KMS-11 (cell line): ENCODE data around the gene APBB1IP.

Experiments
- H2AFZ ChIP-seq: fragments of 200-600 bp; sonication (generic); 2 replicates; pipeline ENCODE4 v1.6.1; 2016; ENCODE audit warnings: antibody characterized with exemption, mixed run types, low read depth
- H3K27ac ChIP-seq: fragments of 200-600 bp; sonication (generic); 2 replicates; pipeline ENCODE4 v1.6.1; 2016; ENCODE audit warnings: mild to moderate bottlenecking, mixed run types
- H3K27me3 ChIP-seq: fragments of 200-600 bp; sonication (generic); 2 replicates; pipeline ENCODE4 v1.6.1; 2017; ENCODE audit warnings: mild to moderate bottlenecking, low read depth, mixed run types, moderate library complexity; ENCODE audit not compliant: insufficient read depth
- H3K36me3 ChIP-seq: fragments of 200-600 bp; sonication (generic); 2 replicates; pipeline ENCODE4 v1.6.1; 2017; ENCODE audit warnings: mild to moderate bottlenecking, mixed run types; ENCODE audit not compliant: insufficient read depth
- H3K4me1 ChIP-seq: fragments of 200-600 bp; sonication (generic); 2 replicates; pipeline ENCODE4 v1.6.1; 2016; ENCODE audit warnings: mild to moderate bottlenecking, low read depth, mixed run types; ENCODE audit not compliant: poor library complexity, severe bottlenecking
- H3K4me2 ChIP-seq: fragments of 200-600 bp; sonication (generic); 2 replicates; pipeline ENCODE4 v1.7.0; 2016; ENCODE audit warnings: mild to moderate bottlenecking, mixed run types
- H3K4me3 ChIP-seq: fragments of 200-600 bp; sonication (generic); IDR thresholded peaks from 2 replicates; pipeline ENCODE4 v1.6.1; 2017; ENCODE audit warnings: low read depth, low read length, mixed read lengths; ENCODE audit not compliant: insufficient read depth
- H3K79me2 ChIP-seq: fragments of 200-600 bp; sonication (generic); 2 replicates; pipeline ENCODE4 v1.6.1; 2016; ENCODE audit warnings: low read depth, mixed run types; ENCODE audit not compliant: insufficient read depth
- H3K9ac ChIP-seq: fragments of 200-600 bp; sonication (generic); 2 replicates; pipeline ENCODE4 v1.6.1; 2016; ENCODE audit warnings: mild to moderate bottlenecking, mixed run types
- H4K20me1 ChIP-seq: fragments of 200-600 bp; sonication (generic); 2 replicates; pipeline ENCODE4 v1.6.1; 2016; ENCODE audit warnings: mild to moderate bottlenecking, mixed run types; ENCODE audit not compliant: insufficient read depth
- CTCF ChIP-seq: fragments of 200-600 bp; sonication (generic); conservative IDR thresholded peaks from 2 replicates; pipeline ENCODE4 v1.6.1; 2017; ENCODE audit warnings: low read depth, mild to moderate bottlenecking, antibody characterized with exemption, low read length, moderate library complexity, mixed read lengths

The APBB1IP gene

GRCh38 chr10:26507441-26507840, 69.3 kb downstream of the APBB1IP start:
- Histone ChIP-seq H3K4me3 (no peak overlapping the region), H3K27me3 (no peaks in the 10 kb centered on the region), H4K20me1 (no peaks in the 10 kb centered on the region), H3K36me3 (no peaks in the 10 kb centered on the region), H3K9ac (no peak overlapping the region), H3K79me2 (no peaks in the 10 kb centered on the region), H3K27ac (no peak overlapping the region), H3K4me1 (no peaks in the 10 kb centered on the region), H2AFZ (no peak overlapping the region), H3K4me2 (no peak overlapping the region)
- TF ChIP-seq CTCF: no peak

GRCh38 chr10:26508016-26508415, 69.9 kb downstream of the APBB1IP start:
- H4K20me1 ChIP-seq: no peaks in the 10 kb centered on the region
- H3K4me2 ChIP-seq: no peak overlapping the region
- H3K79me2 ChIP-seq: no peaks in the 10 kb centered on the region
- H2AFZ ChIP-seq: no peak overlapping the region
- no peak overlapping the region for H3K27ac ChIP-seq
- no peaks in the 10 kb centered on the region for H3K36me3 ChIP-seq
- no peaks in the 10 kb centered on the region for H3K4me1 ChIP-seq
- no peak overlapping the region for H3K9ac ChIP-seq
- no peaks in the 10 kb centered on the region for H3K27me3 ChIP-seq
- no peak overlapping the region for H3K4me3 ChIP-seq
- TF ChIP-seq CTCF: no peak

DNA sequence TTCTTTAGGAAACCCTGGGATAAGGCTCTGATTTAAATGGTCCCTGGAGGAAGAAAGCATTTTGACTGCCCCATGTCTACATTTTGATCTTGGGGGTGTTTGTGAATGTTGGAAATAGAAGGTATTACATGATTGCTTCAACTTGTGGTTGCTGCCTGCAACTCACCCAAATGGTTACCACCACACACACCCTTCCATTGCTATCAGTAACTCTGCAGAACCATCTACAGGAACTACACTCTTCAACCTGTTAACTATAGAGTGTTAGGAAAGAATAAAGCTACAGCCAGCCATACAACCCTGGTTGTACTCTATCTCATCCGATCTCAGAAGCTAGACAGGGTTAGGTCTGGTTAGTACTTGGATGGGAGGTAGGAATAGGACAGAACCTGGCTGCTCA, 71.2 kb downstream of the APBB1IP start:
- Histone ChIP-seq H3K36me3 (no peaks in the 10 kb centered on the region), H3K4me3 (no peak overlapping the region), H3K4me1 (no peaks in the 10 kb centered on the region), H3K9ac (no peak overlapping the region), H3K4me2 (no peak overlapping the region), H3K79me2 (no peaks in the 10 kb centered on the region), H4K20me1 (no peaks in the 10 kb centered on the region), H2AFZ (no peak overlapping the region), H3K27me3 (no peaks in the 10 kb centered on the region), H3K27ac (no peak overlapping the region)
- no peak for TF ChIP-seq CTCF

DNA sequence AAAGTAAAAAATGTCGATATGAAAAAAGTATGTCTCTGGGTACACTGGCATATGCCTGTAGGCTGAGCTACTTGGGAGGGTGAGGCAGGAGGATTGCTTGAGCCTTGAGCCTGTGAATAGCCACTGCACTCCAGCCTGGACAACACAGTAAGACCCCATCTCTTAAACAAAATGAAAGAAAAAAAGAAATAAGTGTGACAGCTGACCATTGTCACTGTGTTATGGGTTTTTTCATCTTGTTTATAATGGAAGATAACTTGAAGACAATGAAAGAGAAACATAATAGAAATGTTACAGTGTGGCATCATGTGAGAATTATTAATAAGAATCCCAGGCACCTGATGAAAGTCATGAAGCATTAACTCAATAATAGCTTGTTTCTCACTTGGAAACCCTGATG, 75.0 kb downstream of the APBB1IP start:
- H4K20me1 ChIP-seq: no peaks in the 10 kb centered on the region
- no peak overlapping the region for H3K4me3 ChIP-seq
- no peaks in the 10 kb centered on the region for H3K79me2 ChIP-seq
- TF ChIP-seq CTCF: no peak
- no peak overlapping the region for H3K9ac ChIP-seq
- no peak overlapping the region for H2AFZ ChIP-seq
- no peaks in the 10 kb centered on the region for H3K36me3 ChIP-seq
- no peaks in the 10 kb centered on the region for H3K4me1 ChIP-seq
- H3K4me2 ChIP-seq: no peak overlapping the region
- no peak overlapping the region for H3K27ac ChIP-seq
- H3K27me3 ChIP-seq: no peaks in the 10 kb centered on the region
